ENCODE measurements around the gene XPR1.

- no peak for TF ChIP-seq CTCF (IDR thresholded peaks at IDR 0.05; ENCODE audit: extremely low read depth in 1 of 2, insufficient read depth in 1 of 2, low read depth in 1 of 2, low read length in 2 of 2)
- TF ChIP-seq EZH2 (IDR thresholded peaks at IDR 0.05; ENCODE audit: borderline replicate concordance, low read depth, low read length, severe bottlenecking), result no peak
- no peak for TF ChIP-seq POLR2AphosphoS5 (IDR thresholded peaks at IDR 0.05; ENCODE audit: insufficient read depth, low read depth, low read length)
- TF ChIP-seq POLR2A (IDR thresholded peaks at IDR 0.05; ENCODE audit: low read depth, low read length), result no peak
- TF ChIP-seq JUN (IDR thresholded peaks at IDR 0.05; ENCODE audit: borderline replicate concordance, insufficient read depth, insufficient read length, low read depth), result no peak
- no peak for TF ChIP-seq GATA2 (IDR thresholded peaks at IDR 0.05; ENCODE audit: insufficient read depth, insufficient read length, low read depth, low read length)
- TF ChIP-seq MAX (IDR thresholded peaks at IDR 0.05; ENCODE audit: insufficient read depth, insufficient read length), result no peak
- TF ChIP-seq FOS (IDR thresholded peaks at IDR 0.05; ENCODE audit: borderline replicate concordance, insufficient read depth, low read length), result no peak
- TF ChIP-seq MYC (IDR thresholded peaks at IDR 0.05; ENCODE audit: low read depth, low read length), result no peak
These were observed 287.4 kb downstream of the XPR1 start for GRCh38 chr1:180919183-180919700.

All from endothelial cell of umbilical vein (primary cell).